ENCODE results near the gene COQ3. TPM values are rescaled to one million over a fixed set of nuclear protein-coding genes. Genes with fewer than 3 reads are reported as not detected.
"Not testable (repeated sequence)": the region's sequence is repeated elsewhere in the genome, so short reads cannot be mapped to it uniquely, and the experiment has no call there.

COQ3 gene
- total and polyA plus RNA-seq, 3 experiments from 2014 or later, result 7.9 to 20.7 (median 18.9) TPM

GRCh38 chr6:99344289-99344688 is 49.7 kb downstream of the COQ3 start:
- H3K4me3 ChIP-seq (ENCODE audit: low read length), result no peak overlapping the region
- H3K4me1 ChIP-seq (ENCODE audit: insufficient read depth, low read length), result no peaks in the 10 kb centered on the region
- H3K9me3 ChIP-seq (ENCODE audit: low read length), result no peaks in the 10 kb centered on the region
- no peaks in the 10 kb centered on the region for H3K36me3 ChIP-seq (ENCODE audit: insufficient read depth, low read length)
- Mint-ChIP-seq H3K9me3 (no peaks in the 10 kb centered on the region), H3K27me3 (peaks cover 25 to 55% of the 10 kb centered on the region in 2 donors), H3K27ac (no peak overlapping the region), H3K36me3 (peaks cover 0 to 1% (median 0%) of the 10 kb centered on the region in 3 donors), H3K4me3 (no peak overlapping the region), H3K4me1 (peaks cover 0 to 3% (median 0%) of the 10 kb centered on the region in 3 donors)
- ChIA-PET POLR2A (no interaction called here), CTCF (no interaction called here)
- H3K27ac ChIP-seq (ENCODE audit: low read depth, low read length), result no peak overlapping the region
- no peak for DNase-seq
- H3K27me3 ChIP-seq (ENCODE audit: insufficient read depth, low read length, poor library complexity, severe bottlenecking), result no peaks in the 10 kb centered on the region

- H3K9me3 Mint-ChIP-seq, result no peaks in the 10 kb centered on the region
- H3K27me3 Mint-ChIP-seq, result peaks cover 21 to 55% of the 10 kb centered on the region in 2 donors
- H3K27ac Mint-ChIP-seq, result no peak overlapping the region
- no peaks in the 10 kb centered on the region for H3K4me1 Mint-ChIP-seq
- H3K4me3 Mint-ChIP-seq, result no peak overlapping the region
- Histone ChIP-seq H3K9me3 (ENCODE audit: low read length) (no peaks in the 10 kb centered on the region), H3K4me1 (ENCODE audit: insufficient read depth, low read length) (no peaks in the 10 kb centered on the region), H3K27me3 (ENCODE audit: insufficient read depth, low read length, poor library complexity, severe bottlenecking) (no peaks in the 10 kb centered on the region), H3K27ac (ENCODE audit: low read depth, low read length) (no peak overlapping the region), H3K4me3 (ENCODE audit: low read length) (no peak overlapping the region), H3K36me3 (ENCODE audit: insufficient read depth, low read length) (no peaks in the 10 kb centered on the region)
- peaks cover 0 to 1% (median 0%) of the 10 kb centered on the region in 3 donors for H3K36me3 Mint-ChIP-seq
- DNase-seq, result no peak
- CTCF ChIA-PET, result interaction anchor here (2.5 kb wide), 1 partner anchor 11 kb away, joined by 5 read pairs; no protein-coding TSS in a partner anchor
- POLR2A ChIA-PET, result no interaction called here
Measured at GRCh38 chr6:99341862-99342455, 52.0 kb downstream of the COQ3 start.

- H3K4me1 Mint-ChIP-seq, result no peaks in the 10 kb centered on the region
- H3K4me3 Mint-ChIP-seq, result no peak overlapping the region
- no peaks in the 10 kb centered on the region for H3K9me3 Mint-ChIP-seq
- no peak for DNase-seq
- no peak overlapping the region for H3K27ac Mint-ChIP-seq
- H3K9me3 ChIP-seq (ENCODE audit: low read length), result no peaks in the 10 kb centered on the region
- ChIA-PET POLR2A (no interaction called here), CTCF (interaction anchor here (1.7 kb wide), 1 partner anchor 14 kb away, joined by 5 read pairs; no protein-coding TSS in a partner anchor)
- no peaks in the 10 kb centered on the region for H3K4me1 ChIP-seq (ENCODE audit: insufficient read depth, low read length)
- no peaks in the 10 kb centered on the region for H3K36me3 Mint-ChIP-seq
- H3K27ac ChIP-seq (ENCODE audit: low read depth, low read length), result no peak overlapping the region
- H3K27me3 Mint-ChIP-seq, result peaks cover 7 to 48% of the 10 kb centered on the region in 2 donors
- no peaks in the 10 kb centered on the region for H3K36me3 ChIP-seq (ENCODE audit: insufficient read depth, low read length)
- no peaks in the 10 kb centered on the region for H3K27me3 ChIP-seq (ENCODE audit: insufficient read depth, low read length, poor library complexity, severe bottlenecking)
- H3K4me3 ChIP-seq (ENCODE audit: low read length), result no peak overlapping the region
Measured at GRCh38 chr6:99338188-99338587, 55.8 kb downstream of the COQ3 start.

GRCh38 chr6:99335298-99335697 is 58.7 kb downstream of the COQ3 start:
- DNase-seq; H3K36me3 ChIP-seq (ENCODE audit: insufficient read depth, low read length); H3K4me3 Mint-ChIP-seq; H3K4me1 ChIP-seq (ENCODE audit: insufficient read depth, low read length); H3K27me3 ChIP-seq (ENCODE audit: insufficient read depth, low read length, poor library complexity, severe bottlenecking); H3K4me1 Mint-ChIP-seq; POLR2A ChIA-PET; H3K4me3 ChIP-seq (ENCODE audit: low read length); H3K9me3 Mint-ChIP-seq; H3K36me3 Mint-ChIP-seq; H3K27ac Mint-ChIP-seq; H3K27ac ChIP-seq (ENCODE audit: low read depth, low read length); H3K9me3 ChIP-seq (ENCODE audit: low read length): not testable (repeated sequence)
- CTCF ChIA-PET, result interaction anchor here (0.7 kb wide), 1 partner anchor 91 kb away, joined by 3 read pairs; no protein-coding TSS in a partner anchor
- peaks cover 7 to 48% of the 10 kb centered on the region in 2 donors for H3K27me3 Mint-ChIP-seq

- Mint-ChIP-seq H3K36me3 (no peaks in the 10 kb centered on the region), H3K27ac (no peak overlapping the region), H3K4me1 (peaks cover 2 to 4% (median 3%) of the 10 kb centered on the region in 3 donors), H3K27me3 (peaks cover 11 to 51% of the 10 kb centered on the region in 2 donors), H3K4me3 (no peak overlapping the region), H3K9me3 (no peaks in the 10 kb centered on the region)
- DNase-seq, result no peak
- Histone ChIP-seq H3K27ac (ENCODE audit: low read depth, low read length) (no peak overlapping the region), H3K4me1 (ENCODE audit: insufficient read depth, low read length) (no peaks in the 10 kb centered on the region), H3K4me3 (ENCODE audit: low read length) (no peak overlapping the region), H3K9me3 (ENCODE audit: low read length) (no peaks in the 10 kb centered on the region), H3K36me3 (ENCODE audit: insufficient read depth, low read length) (no peaks in the 10 kb centered on the region), H3K27me3 (ENCODE audit: insufficient read depth, low read length, poor library complexity, severe bottlenecking) (no peaks in the 10 kb centered on the region)
- CTCF ChIA-PET, result interaction anchor here (0.7 kb wide), 1 partner anchor 92 kb away, joined by 3 read pairs; no protein-coding TSS in a partner anchor
- POLR2A ChIA-PET, result no interaction called here
Measured at GRCh38 chr6:99334526-99335127, 59.4 kb downstream of the COQ3 start.

GRCh38 chr6:99333068-99333467 is 60.9 kb downstream of the COQ3 start:
- Histone ChIP-seq H3K9me3 (ENCODE audit: low read length) (no peaks in the 10 kb centered on the region), H3K4me1 (ENCODE audit: insufficient read depth, low read length) (no peaks in the 10 kb centered on the region), H3K4me3 (ENCODE audit: low read length) (no peak overlapping the region), H3K27ac (ENCODE audit: low read depth, low read length) (no peak overlapping the region), H3K36me3 (ENCODE audit: insufficient read depth, low read length) (no peaks in the 10 kb centered on the region), H3K27me3 (ENCODE audit: insufficient read depth, low read length, poor library complexity, severe bottlenecking) (no peaks in the 10 kb centered on the region)
- Mint-ChIP-seq H3K4me3 (no peak overlapping the region), H3K9me3 (no peaks in the 10 kb centered on the region), H3K36me3 (no peaks in the 10 kb centered on the region), H3K4me1 (peaks cover 2 to 4% (median 3%) of the 10 kb centered on the region in 3 donors), H3K27me3 (peaks cover 4 to 36% of the 10 kb centered on the region in 2 donors), H3K27ac (no peak overlapping the region)
- ChIA-PET CTCF (no interaction called here), POLR2A (no interaction called here)
- DNase-seq, result no peak

GRCh38 chr6:99331531-99331930 is 62.5 kb downstream of the COQ3 start:
- ChIA-PET CTCF (interaction anchor here (0.8 to 2.3 kb wide), 2 partner anchors 16 to 94 kb away, joined by 3 to 5 read pairs; no protein-coding TSS in a partner anchor), POLR2A (no interaction called here)
- Histone ChIP-seq H3K4me1 (ENCODE audit: insufficient read depth, low read length) (no peaks in the 10 kb centered on the region), H3K27ac (ENCODE audit: low read depth, low read length) (no peak overlapping the region), H3K27me3 (ENCODE audit: insufficient read depth, low read length, poor library complexity, severe bottlenecking) (no peaks in the 10 kb centered on the region), H3K9me3 (ENCODE audit: low read length) (no peaks in the 10 kb centered on the region), H3K4me3 (ENCODE audit: low read length) (no peak overlapping the region), H3K36me3 (ENCODE audit: insufficient read depth, low read length) (no peaks in the 10 kb centered on the region)
- Mint-ChIP-seq H3K4me3 (no peak overlapping the region), H3K9me3 (no peaks in the 10 kb centered on the region), H3K27ac (peak overlapping the region in 1 of 8 donors; percentile 25), H3K27me3 (peaks cover 4 to 23% of the 10 kb centered on the region in 2 donors), H3K4me1 (peaks cover 2 to 4% (median 3%) of the 10 kb centered on the region in 3 donors), H3K36me3 (no peaks in the 10 kb centered on the region)
- DNase-seq, result no peak

GRCh38 chr6:99330159-99330558 is 63.8 kb downstream of the COQ3 start:
- H3K4me1 Mint-ChIP-seq, result peaks cover 2 to 4% (median 3%) of the 10 kb centered on the region in 3 donors
- POLR2A ChIA-PET, result no interaction called here

More at GRCh38 chr6:99330159-99330558, 63.8 kb downstream of the COQ3 start:
- Histone ChIP-seq H3K36me3 (ENCODE audit: insufficient read depth, low read length) (no peaks in the 10 kb centered on the region), H3K27me3 (ENCODE audit: insufficient read depth, low read length, poor library complexity, severe bottlenecking) (no peaks in the 10 kb centered on the region), H3K27ac (ENCODE audit: low read depth, low read length) (no peak overlapping the region), H3K9me3 (ENCODE audit: low read length) (no peaks in the 10 kb centered on the region), H3K4me3 (ENCODE audit: low read length) (no peak overlapping the region), H3K4me1 (ENCODE audit: insufficient read depth, low read length) (no peaks in the 10 kb centered on the region)
- CTCF ChIA-PET, result interaction anchor here (0.8 to 2.3 kb wide), 11 partner anchors 9 to 416 kb away, joined by 3 to 6 read pairs (median 4); no protein-coding TSS in a partner anchor
- Mint-ChIP-seq H3K9me3 (no peaks in the 10 kb centered on the region), H3K36me3 (no peaks in the 10 kb centered on the region), H3K27ac (peak overlapping the region in 1 of 8 donors; percentile 7), H3K27me3 (peaks cover 4 to 15% of the 10 kb centered on the region in 2 donors), H3K4me3 (peak overlapping the region in 2 of 7 donors; percentile 16 to 41)
- peak; percentile 27 to 60 (median 35) for DNase-seq

All from CD8-positive, alpha-beta memory T cell (primary cell).